Measurements from ENCODE around the gene MTCP1. TPM values are rescaled to one million over a fixed set of nuclear protein-coding genes. Genes with fewer than 3 reads are reported as not detected.

Gene MTCP1
- total and polyA plus RNA-seq, 2 experiments from 2014 or later: 0.83 to 17.7 TPM

GRCh38 chrX:155071694-155072280 is 851 bp upstream of the MTCP1 start:
- H3K36me3 Mint-ChIP-seq (ENCODE audit: low read depth): peaks cover 21% of the 10 kb centered on the region; the same call in 2 of the 3 replicates
- Histone ChIP-seq H2AFZ (peak overlapping the region; percentile 86), H3K4me2 (peak overlapping the region; percentile 81), H4K20me1 (replicated peaks; ENCODE audit: insufficient read depth) (no peaks in the 10 kb centered on the region), H3F3A (replicated peaks; ENCODE audit: low read depth) (no peaks in the 10 kb centered on the region), H3K36me3 (ENCODE audit: insufficient read depth) (no peaks in the 10 kb centered on the region), H3K4me3 (peak overlapping the region; percentile 87), H3K27me3 (ENCODE audit: insufficient read depth) (no peaks in the 10 kb centered on the region), H3K27ac (ENCODE audit: low read depth) (no peak overlapping the region; the same call in 1 of the 2 replicates), H3K79me2 (replicated peaks; ENCODE audit: insufficient read depth) (peaks cover 19% of the 10 kb centered on the region), H3K4me1 (ENCODE audit: insufficient read depth) (no peaks in the 10 kb centered on the region; the same call in 1 of the 2 replicates), H3K9me2 (ENCODE audit: insufficient read depth) (no peaks in the 10 kb centered on the region)
- DNase-seq (ENCODE audit: low spot score) (peak; percentile 24), ATAC-seq (peak; percentile 33)
- H3K4me1 Mint-ChIP-seq: no peaks in the 10 kb centered on the region; the same call in 1 of the 3 replicates
- H3K9me3 Mint-ChIP-seq: no peaks in the 10 kb centered on the region
- H3K4me3 Mint-ChIP-seq: peak overlapping the region; percentile 94
- no peaks in the 10 kb centered on the region for H3K27me3 Mint-ChIP-seq (ENCODE audit: insufficient read depth, low read depth, poor library complexity)
- TF ChIP-seq NANOG (IDR thresholded peaks at IDR 0.05; ENCODE audit: borderline replicate concordance) (no peak), POLR2AphosphoS5 (IDR thresholded peaks at IDR 0.05; ENCODE audit: low read depth) (0 out of 2 replicates have a peak, but pooled peaks have one; percentile 4)
- peak overlapping the region; percentile 94 for H3K27ac Mint-ChIP-seq

GRCh38 chrX:155070663-155070974 is 317 bp downstream of the MTCP1 start:
- H3K27ac Mint-ChIP-seq: peak overlapping the region; percentile 94
- ATAC-seq: peak; percentile 41
- peak overlapping the region; percentile 96; the same call in 1 of the 2 replicates for H2AFZ ChIP-seq
- TF ChIP-seq POLR2AphosphoS5 (IDR thresholded peaks at IDR 0.05; ENCODE audit: low read depth): no peak
- TF ChIP-seq CREB1 (CRISPR knock-in tag; IDR thresholded peaks at IDR 0.05; ENCODE audit: low read depth): no peak
- TF ChIP-seq, protein P1, sequence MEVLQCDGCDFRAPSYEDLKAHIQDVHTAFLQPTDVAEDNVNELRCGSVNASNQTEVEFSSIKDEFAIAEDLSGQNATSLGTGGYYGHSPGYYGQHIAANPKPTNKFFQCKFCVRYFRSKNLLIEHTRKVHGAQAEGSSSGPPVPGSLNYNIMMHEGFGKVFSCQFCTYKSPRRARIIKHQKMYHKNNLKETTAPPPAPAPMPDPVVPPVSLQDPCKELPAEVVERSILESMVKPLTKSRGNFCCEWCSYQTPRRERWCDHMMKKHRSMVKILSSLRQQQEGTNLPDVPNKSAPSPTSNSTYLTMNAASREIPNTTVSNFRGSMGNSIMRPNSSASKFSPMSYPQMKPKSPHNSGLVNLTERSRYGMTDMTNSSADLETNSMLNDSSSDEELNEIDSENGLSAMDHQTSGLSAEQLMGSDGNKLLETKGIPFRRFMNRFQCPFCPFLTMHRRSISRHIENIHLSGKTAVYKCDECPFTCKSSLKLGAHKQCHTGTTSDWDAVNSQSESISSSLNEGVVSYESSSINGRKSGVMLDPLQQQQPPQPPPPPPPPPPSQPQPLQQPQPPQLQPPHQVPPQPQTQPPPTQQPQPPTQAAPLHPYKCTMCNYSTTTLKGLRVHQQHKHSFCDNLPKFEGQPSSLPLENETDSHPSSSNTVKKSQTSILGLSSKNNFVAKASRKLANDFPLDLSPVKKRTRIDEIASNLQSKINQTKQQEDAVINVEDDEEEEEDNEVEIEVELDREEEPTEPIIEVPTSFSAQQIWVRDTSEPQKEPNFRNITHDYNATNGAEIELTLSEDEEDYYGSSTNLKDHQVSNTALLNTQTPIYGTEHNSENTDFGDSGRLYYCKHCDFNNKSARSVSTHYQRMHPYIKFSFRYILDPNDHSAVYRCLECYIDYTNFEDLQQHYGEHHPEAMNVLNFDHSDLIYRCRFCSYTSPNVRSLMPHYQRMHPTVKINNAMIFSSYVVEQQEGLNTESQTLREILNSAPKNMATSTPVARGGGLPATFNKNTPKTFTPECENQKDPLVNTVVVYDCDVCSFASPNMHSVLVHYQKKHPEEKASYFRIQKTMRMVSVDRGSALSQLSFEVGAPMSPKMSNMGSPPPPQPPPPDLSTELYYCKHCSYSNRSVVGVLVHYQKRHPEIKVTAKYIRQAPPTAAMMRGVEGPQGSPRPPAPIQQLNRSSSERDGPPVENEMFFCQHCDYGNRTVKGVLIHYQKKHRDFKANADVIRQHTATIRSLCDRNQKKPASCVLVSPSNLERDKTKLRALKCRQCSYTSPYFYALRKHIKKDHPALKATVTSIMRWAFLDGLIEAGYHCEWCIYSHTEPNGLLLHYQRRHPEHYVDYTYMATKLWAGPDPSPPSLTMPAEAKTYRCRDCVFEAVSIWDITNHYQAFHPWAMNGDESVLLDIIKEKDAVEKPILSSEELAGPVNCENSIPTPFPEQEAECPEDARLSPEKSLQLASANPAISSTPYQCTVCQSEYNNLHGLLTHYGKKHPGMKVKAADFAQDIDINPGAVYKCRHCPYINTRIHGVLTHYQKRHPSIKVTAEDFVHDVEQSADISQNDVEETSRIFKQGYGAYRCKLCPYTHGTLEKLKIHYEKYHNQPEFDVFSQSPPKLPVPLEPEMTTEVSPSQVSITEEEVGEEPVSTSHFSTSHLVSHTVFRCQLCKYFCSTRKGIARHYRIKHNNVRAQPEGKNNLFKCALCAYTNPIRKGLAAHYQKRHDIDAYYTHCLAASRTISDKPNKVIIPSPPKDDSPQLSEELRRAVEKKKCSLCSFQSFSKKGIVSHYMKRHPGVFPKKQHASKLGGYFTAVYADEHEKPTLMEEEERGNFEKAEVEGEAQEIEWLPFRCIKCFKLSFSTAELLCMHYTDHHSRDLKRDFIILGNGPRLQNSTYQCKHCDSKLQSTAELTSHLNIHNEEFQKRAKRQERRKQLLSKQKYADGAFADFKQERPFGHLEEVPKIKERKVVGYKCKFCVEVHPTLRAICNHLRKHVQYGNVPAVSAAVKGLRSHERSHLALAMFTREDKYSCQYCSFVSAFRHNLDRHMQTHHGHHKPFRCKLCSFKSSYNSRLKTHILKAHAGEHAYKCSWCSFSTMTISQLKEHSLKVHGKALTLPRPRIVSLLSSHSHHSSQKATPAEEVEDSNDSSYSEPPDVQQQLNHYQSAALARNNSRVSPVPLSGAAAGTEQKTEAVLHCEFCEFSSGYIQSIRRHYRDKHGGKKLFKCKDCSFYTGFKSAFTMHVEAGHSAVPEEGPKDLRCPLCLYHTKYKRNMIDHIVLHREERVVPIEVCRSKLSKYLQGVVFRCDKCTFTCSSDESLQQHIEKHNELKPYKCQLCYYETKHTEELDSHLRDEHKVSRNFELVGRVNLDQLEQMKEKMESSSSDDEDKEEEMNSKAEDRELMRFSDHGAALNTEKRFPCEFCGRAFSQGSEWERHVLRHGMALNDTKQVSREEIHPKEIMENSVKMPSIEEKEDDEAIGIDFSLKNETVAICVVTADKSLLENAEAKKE (CRISPR knock-in tag; IDR thresholded peaks at IDR 0.05): no peak
- no peak for TF ChIP-seq NANOG (IDR thresholded peaks at IDR 0.05; ENCODE audit: borderline replicate concordance)
- no peak for TF ChIP-seq ETS1 (IDR thresholded peaks at IDR 0.05)
- no peak for TF ChIP-seq EZH2 (IDR thresholded peaks at IDR 0.05; ENCODE audit: low read depth, unreplicated experiment)
- TF ChIP-seq, protein P2, sequence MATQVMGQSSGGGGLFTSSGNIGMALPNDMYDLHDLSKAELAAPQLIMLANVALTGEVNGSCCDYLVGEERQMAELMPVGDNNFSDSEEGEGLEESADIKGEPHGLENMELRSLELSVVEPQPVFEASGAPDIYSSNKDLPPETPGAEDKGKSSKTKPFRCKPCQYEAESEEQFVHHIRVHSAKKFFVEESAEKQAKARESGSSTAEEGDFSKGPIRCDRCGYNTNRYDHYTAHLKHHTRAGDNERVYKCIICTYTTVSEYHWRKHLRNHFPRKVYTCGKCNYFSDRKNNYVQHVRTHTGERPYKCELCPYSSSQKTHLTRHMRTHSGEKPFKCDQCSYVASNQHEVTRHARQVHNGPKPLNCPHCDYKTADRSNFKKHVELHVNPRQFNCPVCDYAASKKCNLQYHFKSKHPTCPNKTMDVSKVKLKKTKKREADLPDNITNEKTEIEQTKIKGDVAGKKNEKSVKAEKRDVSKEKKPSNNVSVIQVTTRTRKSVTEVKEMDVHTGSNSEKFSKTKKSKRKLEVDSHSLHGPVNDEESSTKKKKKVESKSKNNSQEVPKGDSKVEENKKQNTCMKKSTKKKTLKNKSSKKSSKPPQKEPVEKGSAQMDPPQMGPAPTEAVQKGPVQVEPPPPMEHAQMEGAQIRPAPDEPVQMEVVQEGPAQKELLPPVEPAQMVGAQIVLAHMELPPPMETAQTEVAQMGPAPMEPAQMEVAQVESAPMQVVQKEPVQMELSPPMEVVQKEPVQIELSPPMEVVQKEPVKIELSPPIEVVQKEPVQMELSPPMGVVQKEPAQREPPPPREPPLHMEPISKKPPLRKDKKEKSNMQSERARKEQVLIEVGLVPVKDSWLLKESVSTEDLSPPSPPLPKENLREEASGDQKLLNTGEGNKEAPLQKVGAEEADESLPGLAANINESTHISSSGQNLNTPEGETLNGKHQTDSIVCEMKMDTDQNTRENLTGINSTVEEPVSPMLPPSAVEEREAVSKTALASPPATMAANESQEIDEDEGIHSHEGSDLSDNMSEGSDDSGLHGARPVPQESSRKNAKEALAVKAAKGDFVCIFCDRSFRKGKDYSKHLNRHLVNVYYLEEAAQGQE (IDR thresholded peaks at IDR 0.05; ENCODE audit: unreplicated experiment): no peak
- no peak for TF ChIP-seq CTCF (conservative IDR thresholded peaks at IDR 0.05; ENCODE audit: low read depth in 2 of 2)

More at GRCh38 chrX:155070663-155070974, 317 bp downstream of the MTCP1 start:
- peak overlapping the region; percentile 79 for H3K4me3 ChIP-seq
- H3K9me3 Mint-ChIP-seq: no peaks in the 10 kb centered on the region
- H3K4me3 Mint-ChIP-seq: peak overlapping the region; percentile 79
- no peaks in the 10 kb centered on the region for H4K20me1 ChIP-seq (replicated peaks; ENCODE audit: insufficient read depth)
- no peaks in the 10 kb centered on the region for H3K9me2 ChIP-seq (ENCODE audit: insufficient read depth)
- H3K27me3 ChIP-seq (ENCODE audit: insufficient read depth): no peaks in the 10 kb centered on the region
- no peaks in the 10 kb centered on the region; the same call in 1 of the 3 replicates for H3K4me1 Mint-ChIP-seq
- DNase-seq (ENCODE audit: low spot score): no peak
- H3K4me2 ChIP-seq: peak overlapping the region; percentile 84
- H3K4me1 ChIP-seq (ENCODE audit: insufficient read depth): no peaks in the 10 kb centered on the region; the same call in 1 of the 2 replicates
- peaks cover 20% of the 10 kb centered on the region; the same call in 2 of the 3 replicates for H3K36me3 Mint-ChIP-seq (ENCODE audit: low read depth)
- H3K79me2 ChIP-seq (replicated peaks; ENCODE audit: insufficient read depth): peaks cover 19% of the 10 kb centered on the region
- no peaks in the 10 kb centered on the region for H3F3A ChIP-seq (replicated peaks; ENCODE audit: low read depth)
- no peaks in the 10 kb centered on the region for H3K27me3 Mint-ChIP-seq (ENCODE audit: insufficient read depth, low read depth, poor library complexity)
- H3K36me3 ChIP-seq (ENCODE audit: insufficient read depth): no peaks in the 10 kb centered on the region
- peak overlapping the region; percentile 86 for H3K27ac ChIP-seq (ENCODE audit: low read depth)
